NCI-H345 treated with DMSO at 0.1 percent for 48 hours (cell line): ENCODE data around the gene LRRC27.

Experiments
- DNase-seq: peaks from one replicate; lab custom pipeline; 2025; ENCODE audit not compliant: unreplicated experiment; lab: John Stamatoyannopoulos, UW

LRRC27 gene

GRCh38 chr10:132410779-132411532 lies 79.0 kb downstream of the LRRC27 start:
- DNase-seq, result no peak

DNA sequence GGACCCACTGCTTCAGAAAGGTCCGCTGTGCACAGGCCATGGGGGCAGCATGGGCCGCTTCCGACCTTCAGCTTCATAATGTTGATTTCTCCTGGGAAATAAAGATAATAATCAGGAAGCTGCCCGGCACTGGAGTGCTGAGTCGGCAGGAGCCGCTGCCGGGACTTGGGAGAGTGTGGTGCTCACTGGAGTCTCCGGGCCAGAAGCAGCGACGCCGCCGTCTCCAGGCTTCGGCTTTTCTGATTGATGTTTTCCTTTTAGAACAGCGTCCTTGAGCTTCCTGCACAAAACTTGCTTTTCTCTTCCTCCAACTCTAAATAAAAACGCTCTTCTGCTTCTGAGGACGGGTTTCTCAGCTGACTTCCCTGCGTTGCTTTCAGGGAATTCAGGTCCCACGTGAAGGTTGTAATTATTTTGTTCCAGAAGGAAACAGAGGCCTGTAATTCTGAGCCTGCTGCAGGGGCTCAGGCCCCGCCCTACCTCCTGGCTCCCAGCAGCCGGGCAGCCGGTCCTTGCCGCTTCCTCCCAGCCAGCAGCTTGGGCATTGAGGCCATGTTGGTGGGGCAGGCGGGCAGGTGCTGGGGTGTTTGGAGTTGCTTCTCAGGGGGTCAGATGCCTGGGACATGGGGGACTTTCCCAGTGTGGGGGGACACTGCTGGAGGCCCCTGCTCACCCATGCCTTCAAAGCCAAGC lies 79.7 kb downstream of the LRRC27 start:
- DNase-seq, result no peak

- no peak for DNase-seq
Observed at GRCh38 chr10:132412316-132413192, 80.6 kb downstream of the LRRC27 start.

DNA sequence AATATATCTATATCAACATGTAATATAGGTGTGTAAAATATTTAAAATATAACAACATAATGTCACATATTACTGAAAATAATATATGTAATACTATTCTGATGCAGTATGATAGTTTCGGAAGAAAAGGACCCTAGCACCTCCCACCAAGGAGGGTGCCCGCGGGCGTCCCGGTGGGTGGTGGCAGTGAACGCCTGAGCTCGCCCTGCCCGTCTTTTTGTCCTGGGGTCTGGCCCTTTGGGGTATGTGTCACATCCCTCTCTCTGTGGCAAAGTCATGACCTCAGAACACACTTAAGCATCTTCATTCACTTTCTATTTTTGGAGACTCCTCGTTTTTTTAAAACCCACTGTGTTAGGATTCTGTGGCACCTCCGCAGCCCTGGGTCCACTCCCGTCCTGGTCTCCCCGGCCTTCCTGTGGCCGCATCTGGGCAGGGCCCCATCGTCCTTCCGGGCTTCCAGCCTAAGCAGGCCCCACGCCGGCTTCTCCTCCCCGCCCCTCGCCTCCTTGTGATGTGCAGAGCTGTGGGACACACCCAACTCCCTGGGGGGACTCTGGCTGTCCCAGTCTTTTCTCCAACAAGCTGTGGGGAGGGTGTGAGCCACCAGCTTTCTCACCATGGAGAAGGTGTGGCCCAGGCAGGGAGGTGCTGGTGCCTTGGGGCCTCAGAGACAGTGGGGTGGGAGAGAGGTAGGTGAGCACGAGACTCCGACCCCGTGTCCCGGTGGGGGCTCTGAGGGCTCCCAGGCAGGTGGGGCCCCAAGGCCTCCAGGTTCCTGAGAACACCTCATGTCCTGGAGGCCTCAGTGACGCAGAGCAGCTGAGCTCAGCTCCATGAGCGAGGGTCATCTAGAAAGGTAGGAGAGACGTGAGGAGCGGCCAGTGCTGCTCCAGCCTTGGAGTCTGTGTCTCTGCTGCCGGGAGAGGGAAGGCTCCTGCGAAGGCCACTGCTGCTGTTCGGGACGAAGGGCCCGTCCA lies 81.5 kb downstream of the LRRC27 start:
- no peak for DNase-seq

- no peak for DNase-seq
Observed at GRCh38 chr10:132414402-132415016, 82.5 kb downstream of the LRRC27 start.

- DNase-seq, result no peak
Observed at GRCh38 chr10:132415255-132415654, 83.3 kb downstream of the LRRC27 start.

DNA sequence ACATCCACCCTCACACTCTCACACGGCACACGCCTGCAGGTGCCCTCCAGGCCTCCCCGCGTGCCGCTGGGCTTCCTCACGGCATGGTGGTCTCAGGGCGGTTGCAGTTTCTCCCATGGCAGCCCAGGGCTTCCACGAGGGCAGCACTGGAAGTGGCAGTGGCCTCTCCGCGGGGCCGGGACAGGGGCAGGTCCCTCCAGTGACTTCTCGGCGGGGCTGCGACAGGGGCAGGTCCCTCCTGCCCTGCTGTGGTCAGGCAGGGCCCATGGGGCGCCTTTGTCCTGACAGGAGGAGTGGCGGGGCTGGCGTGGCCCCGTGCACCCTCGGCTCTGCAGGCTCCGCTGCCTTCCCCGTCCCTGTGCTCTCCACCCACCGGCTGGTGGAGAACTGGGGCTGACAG lies 84.0 kb downstream of the LRRC27 start:
- DNase-seq, result no peak

DNA sequence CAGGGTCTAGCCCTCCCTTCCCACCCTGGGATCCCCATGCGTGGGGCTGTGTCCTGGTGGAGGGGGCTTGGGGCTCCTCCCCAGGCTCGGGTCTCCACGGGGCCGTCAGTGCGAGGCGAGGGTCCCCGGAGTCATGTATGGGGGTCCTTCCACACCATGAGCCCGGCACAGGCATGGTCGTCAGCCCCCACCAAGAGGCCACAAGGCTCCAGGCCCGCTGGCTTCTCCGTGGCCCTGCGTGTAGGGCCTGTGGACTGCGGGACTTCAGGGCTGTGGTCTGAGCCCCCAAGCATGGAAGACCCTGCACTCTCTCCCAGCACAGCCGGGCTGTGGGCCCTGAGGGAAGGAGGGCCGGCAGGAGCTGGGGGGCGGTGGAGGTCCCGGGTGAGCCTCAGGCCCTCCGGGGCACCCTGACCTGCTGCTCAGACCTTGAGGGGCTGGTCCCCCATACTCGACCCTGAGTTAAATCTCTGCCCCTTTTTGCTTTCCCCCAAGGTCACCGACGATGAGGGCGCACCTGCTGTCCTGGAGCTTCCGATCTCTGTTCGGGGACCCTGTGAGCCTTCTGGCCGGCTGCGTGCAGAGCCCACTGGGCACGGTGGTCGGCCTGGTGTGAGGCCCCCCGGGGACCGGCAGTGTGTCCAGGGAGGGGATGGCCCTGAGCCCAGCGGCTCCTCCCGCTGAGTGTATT lies 84.7 kb downstream of the LRRC27 start:
- DNase-seq, result no peak

GRCh38 chr10:132417257-132417910 lies 85.4 kb downstream of the LRRC27 start:
- DNase-seq, result no peak

DNA sequence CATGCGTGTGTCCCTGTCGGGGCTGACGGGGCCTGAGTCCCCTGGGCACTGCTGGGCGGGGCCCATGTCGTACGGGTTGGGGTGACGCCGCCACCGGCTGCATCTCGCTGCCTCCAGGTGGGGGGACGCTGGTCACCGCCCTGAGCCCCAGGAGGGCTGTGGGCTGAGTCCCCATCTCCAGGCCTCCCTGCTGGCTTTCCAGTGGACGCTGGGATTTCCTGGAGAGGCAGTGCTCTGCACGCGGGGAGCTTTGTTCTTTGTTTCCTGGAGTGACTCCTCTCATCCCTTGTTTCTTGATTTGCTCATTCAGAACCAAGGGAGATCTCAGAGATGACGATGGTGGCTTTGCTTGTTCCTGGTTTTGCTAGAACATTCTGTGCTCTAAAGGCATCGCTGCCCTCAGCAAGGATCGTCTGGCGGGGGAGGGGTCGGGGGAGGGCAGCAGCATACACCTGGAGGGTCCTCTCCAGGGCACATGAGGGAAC lies 86.0 kb downstream of the LRRC27 start:
- DNase-seq, result no peak

DNA sequence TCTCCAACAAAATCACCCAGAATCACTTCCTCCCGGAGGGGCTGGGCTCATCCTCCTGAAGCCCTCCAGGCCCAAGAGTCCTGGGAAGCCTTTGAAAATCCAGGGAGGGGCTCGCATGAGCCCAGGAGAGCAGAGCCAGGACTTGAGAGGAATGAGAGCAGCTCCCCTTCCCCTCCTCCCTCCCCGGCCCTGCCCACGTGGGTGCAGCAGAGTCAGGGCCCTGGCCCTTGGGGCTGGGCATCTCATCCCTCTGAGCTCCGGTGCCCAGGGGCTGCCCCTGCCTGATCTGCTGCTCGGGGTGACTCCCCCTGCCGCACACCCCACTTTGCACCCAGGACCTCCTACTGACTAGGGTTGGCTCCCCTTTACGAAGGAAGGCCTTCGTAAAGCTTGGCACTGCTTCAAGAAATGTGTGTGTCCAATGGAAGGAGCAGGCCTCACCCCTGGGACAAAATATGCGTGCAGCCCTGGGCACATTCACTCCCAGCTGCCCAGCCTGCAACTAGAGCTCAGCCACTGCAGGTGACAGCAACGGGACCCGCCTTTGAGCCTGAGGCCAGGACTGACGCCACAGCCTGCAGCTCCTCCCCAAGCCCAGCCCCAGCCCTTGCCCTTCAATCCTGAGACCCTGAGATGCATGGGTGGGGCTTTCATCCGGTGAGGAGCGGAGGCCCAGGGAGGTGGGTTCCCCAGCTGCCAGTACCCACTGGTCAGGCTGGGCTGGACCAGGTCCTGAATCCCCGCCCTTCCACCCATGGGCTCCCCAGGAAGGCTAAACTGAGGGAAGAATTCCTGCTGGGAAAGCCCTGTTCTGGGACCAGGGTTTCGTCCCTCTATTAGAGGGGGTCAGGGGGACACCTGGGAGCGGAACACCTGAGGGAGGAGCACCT lies 86.8 kb downstream of the LRRC27 start:
- DNase-seq, result peak; percentile 52

- DNase-seq, result no peak
Observed at GRCh38 chr10:132419538-132420468, 87.8 kb downstream of the LRRC27 start.

GRCh38 chr10:132420469-132420980 lies 88.5 kb downstream of the LRRC27 start:
- DNase-seq, result no peak

DNA sequence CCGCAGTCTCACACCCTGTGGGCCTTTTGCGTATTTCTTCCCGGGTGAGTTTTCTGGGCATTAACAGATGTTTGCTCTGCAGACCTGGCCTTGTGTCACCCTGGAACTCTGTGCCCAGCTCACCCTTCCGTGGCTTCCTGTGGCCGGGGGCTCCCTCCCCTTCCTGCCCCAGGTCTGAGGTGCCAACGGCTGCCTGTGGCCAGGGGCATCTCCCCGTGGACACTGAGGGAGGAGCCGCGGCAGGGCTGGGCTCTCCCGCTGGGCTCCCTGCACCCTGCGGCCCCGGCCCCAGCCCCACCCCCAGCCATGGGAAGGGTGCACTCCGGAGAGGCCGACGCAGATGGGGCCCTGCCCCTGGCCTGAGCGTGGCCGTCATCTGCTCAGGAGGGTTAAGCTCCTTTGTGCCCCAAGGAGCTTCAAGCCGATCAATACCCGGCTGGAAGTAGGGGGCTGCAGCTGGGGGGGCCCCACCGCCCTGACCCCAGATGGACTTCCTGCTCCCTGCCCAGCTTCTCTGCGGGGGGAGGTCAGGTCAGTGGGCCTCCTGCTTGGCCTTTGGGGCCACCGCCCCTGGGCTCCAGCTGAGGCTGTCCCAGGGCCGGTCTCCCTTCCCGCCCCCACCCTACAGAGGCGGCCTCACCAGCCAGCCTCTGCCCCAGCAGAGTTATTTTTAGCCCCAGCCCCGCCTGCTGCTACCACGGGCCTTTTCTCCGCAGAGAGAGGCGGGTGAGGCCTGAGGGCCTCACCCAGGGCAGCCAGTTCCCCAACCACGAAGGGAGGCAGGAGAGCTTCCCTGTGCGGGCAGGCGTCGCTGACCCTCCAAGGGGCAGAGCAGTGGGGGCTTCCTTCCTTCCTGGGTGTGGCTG lies 89.2 kb downstream of the LRRC27 start:
- DNase-seq, result no peak
